ENCODE results near the gene THY1. TPM values are rescaled to one million over a fixed set of nuclear protein-coding genes. Genes with fewer than 3 reads are reported as not detected.

THY1 gene
- total RNA-seq, 1 donor from 2014 or later = 215 TPM

- DNase-seq (ENCODE audit: low spot score) = no peak
- peaks cover 22% of the 10 kb centered on the region for H3K4me1 Mint-ChIP-seq (ENCODE audit: low read depth)
- no peak overlapping the region for H3K27ac Mint-ChIP-seq (ENCODE audit: unreplicated experiment)
- H3K9me3 Mint-ChIP-seq (ENCODE audit: low read depth) = no peaks in the 10 kb centered on the region
- H3K36me3 Mint-ChIP-seq (ENCODE audit: low read depth) = no peaks in the 10 kb centered on the region
- H3K4me3 Mint-ChIP-seq (ENCODE audit: unreplicated experiment) = no peak overlapping the region
- TF ChIP-seq CTCF (IDR thresholded peaks at IDR 0.05) = peak; percentile 62
- peaks cover 2% of the 10 kb centered on the region for H3K27me3 Mint-ChIP-seq (ENCODE audit: low read depth)
These were observed 51.2 kb downstream of the THY1 start for GRCh38 chr11:119371778-119372182.

- Mint-ChIP-seq H3K36me3 (ENCODE audit: low read depth) (no peaks in the 10 kb centered on the region), H3K4me3 (ENCODE audit: unreplicated experiment) (no peak overlapping the region), H3K9me3 (ENCODE audit: low read depth) (no peaks in the 10 kb centered on the region), H3K27me3 (ENCODE audit: low read depth) (peaks cover 4% of the 10 kb centered on the region), H3K27ac (ENCODE audit: unreplicated experiment) (no peak overlapping the region), H3K4me1 (ENCODE audit: low read depth) (peaks cover 21% of the 10 kb centered on the region)
- DNase-seq (ENCODE audit: low spot score) = no peak
- TF ChIP-seq CTCF (IDR thresholded peaks at IDR 0.05) = no peak
These were observed 51.8 kb downstream of the THY1 start for GRCh38 chr11:119371067-119371601.

- TF ChIP-seq CTCF (IDR thresholded peaks at IDR 0.05) = no peak
- H3K27ac Mint-ChIP-seq (ENCODE audit: unreplicated experiment) = no peak overlapping the region
- H3K9me3 Mint-ChIP-seq (ENCODE audit: low read depth) = no peaks in the 10 kb centered on the region
- H3K36me3 Mint-ChIP-seq (ENCODE audit: low read depth) = no peaks in the 10 kb centered on the region
- peak overlapping the region; percentile 10 for H3K4me3 Mint-ChIP-seq (ENCODE audit: unreplicated experiment)
- H3K27me3 Mint-ChIP-seq (ENCODE audit: low read depth) = peaks cover 4% of the 10 kb centered on the region
- peaks cover 21% of the 10 kb centered on the region for H3K4me1 Mint-ChIP-seq (ENCODE audit: low read depth)
- no peak for DNase-seq (ENCODE audit: low spot score)
These were observed 52.4 kb downstream of the THY1 start for GRCh38 chr11:119370486-119371046.

GRCh38 chr11:119369132-119369925, 53.6 kb downstream of the THY1 start:
- Mint-ChIP-seq H3K4me3 (ENCODE audit: unreplicated experiment) (no peak overlapping the region), H3K4me1 (ENCODE audit: low read depth) (peaks cover 34% of the 10 kb centered on the region), H3K9me3 (ENCODE audit: low read depth) (no peaks in the 10 kb centered on the region), H3K27me3 (ENCODE audit: low read depth) (peaks cover 4% of the 10 kb centered on the region), H3K27ac (ENCODE audit: unreplicated experiment) (no peak overlapping the region), H3K36me3 (ENCODE audit: low read depth) (no peaks in the 10 kb centered on the region)
- no peak for DNase-seq (ENCODE audit: low spot score)
- no peak for TF ChIP-seq CTCF (IDR thresholded peaks at IDR 0.05)

- Mint-ChIP-seq H3K9me3 (ENCODE audit: low read depth) (no peaks in the 10 kb centered on the region), H3K36me3 (ENCODE audit: low read depth) (no peaks in the 10 kb centered on the region), H3K27ac (ENCODE audit: unreplicated experiment) (no peak overlapping the region), H3K4me1 (ENCODE audit: low read depth) (peaks cover 35% of the 10 kb centered on the region), H3K4me3 (ENCODE audit: unreplicated experiment) (no peak overlapping the region), H3K27me3 (ENCODE audit: low read depth) (peaks cover 4% of the 10 kb centered on the region)
- no peak for TF ChIP-seq CTCF (IDR thresholded peaks at IDR 0.05)
- DNase-seq (ENCODE audit: low spot score) = peak; percentile 34
These were observed 54.6 kb downstream of the THY1 start for GRCh38 chr11:119368121-119369034.
